HG03280 (cell line): ENCODE measurements around the gene FTH1.

Source experiments
- ATAC-seq: cut with Tn5 transposase; IDR thresholded peaks from one replicate; pipeline ENCODE4 v1.9.1; 2021; ENCODE audit warnings: mild to moderate bottlenecking, moderate library complexity; ENCODE audit not compliant: unreplicated experiment

FTH1 gene

GRCh38 chr11:61949169-61950034 is 18.0 kb downstream of the FTH1 start:
- no peak for ATAC-seq

- no peak for ATAC-seq
These were observed 18.9 kb downstream of the FTH1 start for GRCh38 chr11:61948505-61948904.

- ATAC-seq, result peak; percentile 57
These were observed 19.8 kb downstream of the FTH1 start for GRCh38 chr11:61947486-61948210.

GRCh38 chr11:61946894-61947293 is 20.5 kb downstream of the FTH1 start:
- no peak for ATAC-seq

- ATAC-seq, result no peak
These were observed 22.2 kb downstream of the FTH1 start for GRCh38 chr11:61945191-61945590.

- ATAC-seq, result no peak
These were observed 27.0 kb downstream of the FTH1 start for GRCh38 chr11:61940466-61940865.

- ATAC-seq, result no peak
These were observed 31.6 kb downstream of the FTH1 start for GRCh38 chr11:61935861-61936260.

- no peak for ATAC-seq
These were observed 36.5 kb downstream of the FTH1 start for GRCh38 chr11:61930933-61931332.

GRCh38 chr11:61928606-61929005 is 38.8 kb downstream of the FTH1 start:
- no peak for ATAC-seq

GRCh38 chr11:61927501-61927900 is 39.9 kb downstream of the FTH1 start:
- no peak for ATAC-seq

- no peak for ATAC-seq
These were observed 41.2 kb downstream of the FTH1 start for GRCh38 chr11:61926235-61926634.

GRCh38 chr11:61925736-61926135 is 41.7 kb downstream of the FTH1 start:
- no peak for ATAC-seq

GRCh38 chr11:61924064-61924455 is 43.4 kb downstream of the FTH1 start:
- ATAC-seq, result no peak

GRCh38 chr11:61923166-61924063 is 44.0 kb downstream of the FTH1 start:
- no peak for ATAC-seq

GRCh38 chr11:61922539-61922938 is 44.9 kb downstream of the FTH1 start:
- no peak for ATAC-seq

- ATAC-seq, result no peak
These were observed 46.0 kb downstream of the FTH1 start for GRCh38 chr11:61921446-61921845.

GRCh38 chr11:61919705-61920631 is 47.5 kb downstream of the FTH1 start:
- no peak for ATAC-seq

GRCh38 chr11:61918938-61919704 is 48.3 kb downstream of the FTH1 start:
- no peak for ATAC-seq

- no peak for ATAC-seq
These were observed 49.0 kb downstream of the FTH1 start for GRCh38 chr11:61918251-61918937.
